ELF-1 (cell line): ENCODE results near the gene MTHFD2L.

Source experiments
- DNase-seq: peaks from one replicate; pipeline ENCODE4 v3.0.0-alpha.2; 2016; ENCODE audit warnings: low read depth, low spot score

MTHFD2L gene

DNA sequence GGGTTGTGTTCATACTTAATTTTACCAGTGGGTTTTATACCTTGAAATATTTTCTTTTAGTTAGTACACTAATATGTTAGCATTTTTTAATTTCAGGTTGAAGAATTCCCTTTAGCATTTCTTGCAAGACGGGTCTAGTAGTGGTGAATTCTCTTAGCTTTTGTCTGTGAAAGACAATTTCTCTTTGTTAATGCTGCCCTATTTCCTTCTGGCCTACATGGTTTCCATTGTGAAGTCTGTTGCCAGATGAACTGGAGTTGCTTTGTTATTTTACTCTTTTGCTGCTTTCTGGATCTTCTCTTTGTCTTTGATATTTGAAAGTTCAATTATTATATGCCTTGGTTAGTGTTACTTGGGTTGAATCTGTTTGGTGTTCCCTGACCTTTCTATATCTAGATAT, 25.0 kb upstream of the MTHFD2L start:
- DNase-seq = no peak

DNA sequence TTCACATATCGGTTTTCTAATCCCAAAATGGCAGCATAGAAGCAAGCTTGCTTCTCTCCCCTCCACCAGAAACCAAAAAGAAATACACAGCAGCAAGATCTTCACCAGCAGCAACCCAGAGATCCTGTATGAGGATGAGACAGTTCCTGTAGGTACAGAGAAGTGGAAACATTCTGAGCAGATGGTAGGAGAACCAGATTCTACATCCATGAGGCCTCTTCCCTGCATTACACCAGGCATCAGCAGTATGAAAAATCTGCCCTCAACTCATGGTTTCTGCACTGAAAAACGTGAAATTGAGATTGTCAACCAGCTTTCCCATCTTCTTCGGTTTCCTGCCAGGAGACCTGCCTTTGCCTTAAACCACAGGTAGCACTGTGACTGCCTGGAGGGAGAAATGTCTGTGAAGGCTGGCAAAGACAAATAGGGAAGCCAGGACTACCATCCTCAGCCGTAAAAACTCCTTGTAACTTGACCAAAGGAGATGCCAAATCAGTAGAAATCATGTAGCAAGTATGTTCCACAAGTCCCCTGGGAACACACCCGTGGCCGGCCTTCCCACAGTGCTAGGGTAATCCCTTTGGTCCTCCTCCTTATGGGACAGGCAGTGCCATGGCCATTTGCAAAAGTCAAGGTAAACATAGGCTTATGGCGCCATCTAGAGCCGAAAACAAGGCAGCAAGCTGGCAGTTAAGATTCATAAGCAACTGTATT, 24.0 kb upstream of the MTHFD2L start:
- DNase-seq = peak; percentile 72

DNA sequence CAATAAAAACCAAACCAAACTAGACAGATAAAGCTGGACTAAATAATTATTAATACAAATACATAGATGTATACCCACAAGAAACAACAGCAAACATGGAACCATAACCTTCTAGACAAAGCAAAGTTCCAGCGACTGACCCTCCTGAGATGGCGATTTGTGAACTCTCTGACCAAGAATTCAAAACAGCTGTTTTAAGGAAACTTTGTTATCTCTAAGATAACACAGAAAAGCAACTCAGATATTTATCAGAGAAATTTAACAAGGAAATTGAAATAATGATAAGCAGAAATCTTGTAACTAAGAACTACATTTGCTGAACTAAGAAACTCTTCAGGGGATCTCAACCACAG, 23.4 kb upstream of the MTHFD2L start:
- no peak for DNase-seq

DNA sequence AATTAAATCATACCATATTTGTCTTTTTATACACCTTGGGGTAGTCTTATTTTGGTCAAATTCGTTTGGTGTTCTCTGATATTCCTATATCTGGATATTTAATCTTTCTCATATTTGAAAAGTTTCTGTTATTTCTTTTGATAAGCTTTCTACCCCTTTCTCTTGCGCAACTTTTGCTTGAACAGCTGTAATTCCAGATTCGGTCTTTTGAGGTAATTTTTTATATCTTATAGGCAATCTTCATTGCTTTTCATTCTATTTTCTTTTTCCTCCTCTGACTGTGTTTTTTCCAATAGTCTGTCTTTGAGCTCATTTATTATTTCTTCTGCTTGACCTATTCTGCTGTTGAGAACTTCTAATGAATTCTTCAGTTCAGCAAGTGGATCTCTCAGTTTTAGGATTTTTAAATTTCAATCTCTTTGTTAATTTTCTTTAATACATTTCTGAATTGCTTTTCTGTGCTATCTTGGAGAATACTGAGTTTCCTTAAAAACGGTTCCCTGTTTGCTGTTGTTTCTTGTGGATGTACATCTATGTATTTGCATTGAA, 11.3 kb upstream of the MTHFD2L start:
- no peak for DNase-seq

DNA sequence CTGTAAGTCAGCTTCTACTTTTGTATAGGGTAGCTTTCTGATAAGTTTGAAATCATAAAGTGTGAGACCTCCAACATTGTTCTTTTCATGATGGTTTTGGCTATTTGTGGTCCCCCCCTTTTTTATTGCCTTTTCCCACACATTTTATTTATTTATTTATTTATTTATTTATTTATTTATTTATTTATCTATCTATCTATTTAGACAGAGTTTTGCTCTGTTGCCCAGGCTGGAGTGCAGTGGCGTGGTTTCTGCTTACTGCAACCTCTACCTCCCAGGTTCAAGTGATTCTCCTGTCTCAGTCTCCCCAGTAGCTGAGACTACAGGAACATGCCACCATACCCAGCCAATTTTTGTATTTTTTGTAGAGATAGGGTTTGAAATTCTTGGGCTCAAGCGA, 9.7 kb upstream of the MTHFD2L start:
- no peak for DNase-seq

DNA sequence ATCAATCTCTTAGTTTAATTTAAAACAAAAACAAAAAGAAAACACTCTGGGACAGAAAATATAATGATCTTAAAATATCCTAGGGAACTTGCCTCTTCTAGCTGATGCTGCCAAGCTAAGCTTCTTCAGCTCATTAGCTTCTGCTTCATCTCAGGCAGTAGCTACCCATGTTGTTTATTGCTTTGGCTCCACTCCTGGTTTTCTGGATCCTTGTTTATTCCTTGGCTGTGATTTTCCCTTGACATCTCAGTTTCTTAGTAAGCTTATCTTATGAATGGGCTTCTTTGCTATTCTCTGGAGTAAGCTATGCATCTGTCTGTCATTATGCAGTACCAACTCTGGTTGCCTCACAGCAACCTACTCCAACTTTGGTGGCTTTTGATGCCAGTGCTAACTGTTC, 5.1 kb upstream of the MTHFD2L start:
- DNase-seq = no peak

DNA sequence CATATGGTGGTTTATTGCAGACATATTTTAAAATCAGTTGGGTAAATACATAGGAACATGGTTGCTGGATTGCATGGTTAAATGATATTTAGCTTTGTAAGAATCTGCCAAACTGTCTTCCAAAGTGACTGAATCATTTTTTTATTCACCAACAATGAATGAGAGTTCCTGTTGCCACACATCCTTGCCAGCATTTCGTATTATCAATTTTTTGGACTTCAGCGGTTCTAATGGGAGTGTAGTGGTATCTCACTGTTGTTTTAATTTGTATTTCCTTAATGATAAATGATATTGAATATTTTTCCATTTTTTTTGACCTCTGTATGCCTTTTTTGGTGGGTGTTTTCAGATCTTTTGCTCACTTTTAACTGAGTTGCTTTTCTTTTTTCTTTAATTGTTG, 1.4 kb upstream of the MTHFD2L start:
- DNase-seq = no peak

DNA sequence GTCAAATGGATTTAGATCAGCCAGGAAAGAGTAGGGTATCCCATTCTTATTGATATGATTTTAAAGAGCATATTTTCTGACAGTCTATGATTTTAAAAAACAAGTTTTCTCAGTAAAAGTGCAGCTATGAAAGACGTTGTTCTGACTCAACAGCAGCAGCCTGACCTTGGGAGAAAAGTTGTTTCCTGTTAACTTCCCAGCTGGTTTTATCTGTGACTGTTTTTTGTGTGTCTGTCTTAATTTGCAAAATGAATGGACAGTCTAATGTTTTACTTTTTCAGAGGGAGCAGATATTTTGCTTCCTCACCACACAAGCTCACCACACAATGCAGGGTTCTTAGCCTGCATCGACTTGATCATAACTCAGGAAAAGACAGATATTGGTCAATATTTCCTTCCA, 764 bp upstream of the MTHFD2L start:
- no peak for DNase-seq

DNA sequence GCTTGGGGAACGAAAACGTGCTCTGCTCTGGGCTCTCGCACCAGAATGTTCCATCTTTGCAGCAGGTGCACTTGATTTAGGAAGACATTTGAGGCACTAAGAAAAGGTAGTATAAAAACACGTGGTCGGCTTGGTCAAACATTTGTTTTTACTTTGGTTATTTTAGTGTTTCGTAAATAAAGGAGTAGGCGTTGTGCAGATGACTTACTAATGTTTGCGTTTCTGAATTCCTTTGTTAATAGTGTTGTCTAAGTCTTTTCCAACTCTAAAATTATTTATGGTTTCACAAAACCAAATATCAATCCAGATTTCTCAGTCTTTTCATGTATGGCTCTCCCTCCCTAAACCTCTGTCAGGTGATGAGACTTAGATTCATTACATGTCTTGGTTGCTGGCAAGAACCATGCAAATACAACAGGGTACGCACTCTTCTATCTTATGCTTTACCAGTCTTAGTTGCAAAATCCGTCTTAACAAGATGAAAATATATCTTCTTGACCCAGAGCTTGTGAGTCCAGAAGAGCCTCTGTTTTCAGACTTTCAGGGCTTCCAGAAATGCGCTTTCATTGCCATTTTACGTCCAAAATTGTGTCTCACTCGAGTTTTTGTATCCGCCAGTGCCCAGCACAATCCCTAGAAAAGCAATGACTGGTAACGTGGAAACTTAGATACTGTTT, 686 bp downstream of the MTHFD2L start:
- DNase-seq = no peak

DNA sequence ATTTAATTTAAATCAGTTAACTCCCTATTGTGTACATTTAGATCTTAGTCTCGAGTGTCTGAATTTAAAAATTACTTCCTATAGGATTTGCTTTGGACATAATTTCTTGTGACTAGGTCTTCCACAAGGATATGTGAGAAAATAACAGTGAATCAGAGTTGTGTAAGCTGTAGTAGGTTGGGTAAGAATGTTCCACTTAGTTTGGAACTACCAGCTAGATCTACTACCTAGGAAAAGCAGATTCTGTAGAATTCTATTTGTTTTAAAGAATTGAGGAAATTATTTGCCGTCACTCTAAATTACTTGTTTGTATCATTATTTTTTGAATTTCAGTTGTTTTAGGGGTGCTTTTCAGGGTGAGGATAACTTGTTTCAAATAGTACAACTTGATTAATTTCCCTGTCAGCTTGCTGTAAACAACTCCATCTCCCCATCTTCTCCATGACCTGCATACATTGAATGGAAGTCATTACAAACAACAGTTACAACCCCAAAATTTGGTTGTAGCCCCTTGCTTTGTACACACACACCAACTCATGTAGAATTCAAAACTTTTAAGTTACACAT, 1.3 kb downstream of the MTHFD2L start:
- DNase-seq = no peak

DNA sequence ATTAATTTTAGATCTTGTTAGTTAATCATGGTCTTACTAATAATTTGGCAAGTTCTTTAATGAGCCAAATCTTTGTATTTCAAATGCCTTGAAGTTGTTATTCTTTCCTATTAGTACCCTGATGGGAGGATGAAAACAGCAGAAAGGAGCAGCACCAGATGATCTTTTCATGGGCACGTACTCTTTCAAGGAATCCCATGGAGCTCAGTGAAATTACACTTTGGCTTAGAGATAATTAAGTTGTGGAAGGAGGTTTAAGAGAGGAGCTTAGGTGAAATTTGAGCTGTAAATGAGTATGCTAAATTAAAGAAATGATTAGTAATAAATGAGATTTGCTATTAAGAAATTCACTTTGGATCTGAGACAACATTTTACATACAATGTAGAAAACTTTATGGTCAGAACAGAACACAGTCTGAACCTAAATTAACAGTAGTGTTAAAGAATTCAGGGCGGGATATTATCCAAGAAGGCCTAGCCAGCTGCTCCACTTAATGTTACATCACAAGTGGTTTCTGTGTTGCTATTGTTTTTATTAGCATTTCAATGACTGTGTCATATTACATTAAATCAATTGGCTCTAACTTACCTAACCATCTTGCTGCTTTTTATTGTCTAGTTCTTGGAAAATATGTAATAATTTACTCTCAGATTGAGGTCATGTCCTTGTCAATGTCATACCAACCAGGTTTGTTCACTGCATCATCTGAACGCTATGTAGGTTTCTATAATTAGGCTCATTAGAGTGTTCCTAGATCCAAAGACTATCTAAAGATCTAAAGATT, 3.9 kb downstream of the MTHFD2L start:
- no peak for DNase-seq

DNA sequence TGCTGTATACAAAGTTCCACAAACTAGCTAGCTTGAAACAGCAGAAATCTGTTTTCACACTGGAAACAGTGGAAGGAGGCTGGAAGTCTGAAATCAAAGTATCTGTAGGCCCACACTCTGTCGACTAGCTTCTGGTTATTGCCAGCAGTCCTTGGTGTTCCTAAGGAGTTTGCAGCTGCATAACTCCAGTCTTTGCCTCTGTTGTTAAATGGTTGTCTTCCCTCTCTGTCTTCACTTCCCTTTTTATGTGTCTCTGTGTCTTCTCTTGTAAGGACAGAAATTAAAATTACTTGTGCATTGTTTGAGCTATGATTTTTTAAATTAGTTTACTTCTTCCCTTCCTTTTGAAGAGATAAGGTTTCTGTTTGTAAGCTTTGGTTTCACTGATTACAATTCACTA, 8.2 kb downstream of the MTHFD2L start:
- DNase-seq = no peak

DNA sequence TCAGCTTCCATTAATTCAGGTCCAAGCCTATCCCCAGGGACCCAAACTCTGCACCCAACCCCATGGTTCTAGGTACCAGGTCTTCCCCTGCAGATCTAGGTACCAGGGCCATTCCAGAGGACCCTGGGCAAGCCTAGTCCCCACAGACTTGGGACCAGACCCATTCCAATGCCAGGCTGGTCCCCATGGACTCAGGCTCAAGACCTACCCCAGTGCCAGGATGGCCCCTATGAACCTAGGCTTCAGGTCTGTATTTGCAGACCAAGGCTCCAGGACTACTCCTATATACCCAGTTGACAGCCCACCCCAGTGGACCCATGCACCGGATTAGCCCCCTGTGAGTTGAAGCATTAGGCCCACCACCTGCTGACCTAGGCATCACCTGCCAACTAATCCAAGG, 8.9 kb downstream of the MTHFD2L start:
- no peak for DNase-seq

DNA sequence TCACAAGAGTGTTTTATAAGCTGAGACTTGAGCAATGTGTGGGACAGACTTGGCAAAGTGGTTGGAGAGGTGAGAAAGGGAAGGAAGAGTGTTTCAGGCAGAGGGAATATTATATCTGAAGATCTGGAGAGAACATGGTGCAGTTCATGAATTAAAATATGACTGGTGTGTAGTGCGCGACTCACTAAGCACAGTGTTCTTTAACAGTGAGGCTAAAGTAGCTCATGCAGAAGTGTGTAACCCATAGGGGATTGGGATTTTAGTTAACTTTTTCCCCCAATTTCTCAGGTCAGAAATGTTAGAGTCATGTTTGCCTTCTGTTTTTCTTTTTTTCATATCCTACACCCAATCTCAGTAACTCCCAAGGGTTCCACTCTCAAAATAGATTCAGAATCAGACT, 9.7 kb downstream of the MTHFD2L start:
- no peak for DNase-seq

DNA sequence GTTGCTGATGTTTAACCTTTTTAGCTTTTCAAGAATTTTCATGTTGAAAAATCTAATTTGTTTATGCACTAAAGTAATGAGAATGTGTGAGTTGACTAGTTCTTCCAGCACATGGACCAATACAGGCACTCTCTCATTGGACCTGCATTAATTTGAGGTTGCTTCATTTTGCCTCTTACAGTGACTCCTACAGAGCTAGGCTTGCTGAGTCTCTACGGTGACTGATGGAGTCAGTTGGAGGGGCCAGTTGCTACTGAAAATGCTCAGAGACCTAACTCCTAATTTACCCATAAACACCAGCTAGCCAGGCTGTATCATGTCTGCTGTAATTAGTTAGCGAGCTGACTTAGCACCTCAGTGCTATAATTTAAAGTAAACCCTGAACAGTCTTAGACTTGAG, 10.9 kb downstream of the MTHFD2L start:
- DNase-seq = no peak

DNA sequence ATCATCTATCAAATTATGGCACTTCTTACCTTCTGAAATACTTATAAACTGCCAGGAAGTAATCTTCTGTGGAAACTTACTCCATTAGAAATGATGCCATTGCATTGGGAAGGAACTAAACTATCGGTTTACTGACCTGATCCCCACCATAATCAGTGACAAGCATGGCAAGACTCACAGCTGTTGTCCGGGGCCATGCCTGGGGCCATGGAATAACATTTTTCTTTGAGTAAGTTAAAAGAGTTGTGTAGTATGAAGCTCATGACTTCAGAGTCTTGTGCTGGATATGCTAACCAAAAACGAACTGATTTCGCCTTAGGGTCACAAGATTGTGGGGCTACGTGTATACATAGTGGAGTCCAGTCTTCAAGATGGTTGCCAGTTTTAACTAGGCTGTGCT, 15.4 kb downstream of the MTHFD2L start:
- DNase-seq = no peak

DNA sequence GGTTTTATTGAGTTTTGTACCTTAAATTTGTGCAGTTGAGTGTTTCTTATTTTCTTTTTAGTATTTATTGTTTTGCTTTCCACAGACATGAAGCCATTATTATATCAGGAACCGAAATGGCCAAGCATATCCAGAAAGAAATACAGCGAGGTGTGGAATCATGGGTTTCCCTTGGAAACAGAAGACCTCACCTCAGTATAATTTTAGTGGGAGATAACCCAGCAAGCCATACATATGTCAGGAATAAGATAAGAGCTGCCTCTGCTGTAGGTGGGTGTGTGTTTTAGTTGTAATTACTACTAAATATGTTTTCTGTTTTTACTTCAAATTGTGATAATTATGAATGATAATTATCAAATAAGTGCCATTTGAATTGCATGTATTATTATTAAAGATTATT, 16.5 kb downstream of the MTHFD2L start:
- DNase-seq = no peak

DNA sequence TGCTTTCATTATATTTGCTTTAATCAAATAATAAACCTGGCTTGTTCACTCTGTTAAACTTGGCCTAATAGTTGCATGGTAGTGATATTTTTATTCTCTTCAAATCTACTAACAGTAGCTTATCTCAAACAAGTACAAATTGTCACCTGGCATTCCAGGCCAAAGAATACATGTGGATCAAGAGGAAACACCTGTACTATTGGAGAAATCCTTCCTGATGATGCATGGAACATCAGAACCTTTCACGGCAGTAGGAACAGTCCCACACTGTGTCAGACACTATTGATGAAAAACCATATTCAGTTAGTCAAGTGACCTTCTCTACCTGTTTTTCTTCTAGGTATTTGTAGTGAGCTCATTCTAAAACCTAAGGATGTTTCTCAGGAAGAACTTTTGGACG, 17.0 kb downstream of the MTHFD2L start:
- no peak for DNase-seq

DNA sequence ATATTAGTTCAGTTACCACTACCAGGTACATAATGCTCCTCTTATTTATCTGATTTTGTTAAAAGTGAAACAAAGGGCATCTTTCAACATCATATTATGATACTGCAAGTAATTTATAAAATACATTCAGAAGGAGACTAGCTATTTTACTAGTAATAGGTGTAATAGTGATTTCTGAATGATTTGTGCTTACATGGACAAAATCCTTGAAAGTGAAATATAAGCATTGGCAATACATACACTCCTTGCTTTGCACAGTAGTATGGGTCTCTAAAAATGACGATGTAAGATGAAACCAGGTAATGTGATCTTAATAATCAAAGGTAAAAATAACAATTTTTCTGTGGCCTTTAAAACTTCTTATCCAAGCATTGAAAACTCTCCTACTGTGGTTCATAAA, 17.5 kb downstream of the MTHFD2L start:
- no peak for DNase-seq

DNA sequence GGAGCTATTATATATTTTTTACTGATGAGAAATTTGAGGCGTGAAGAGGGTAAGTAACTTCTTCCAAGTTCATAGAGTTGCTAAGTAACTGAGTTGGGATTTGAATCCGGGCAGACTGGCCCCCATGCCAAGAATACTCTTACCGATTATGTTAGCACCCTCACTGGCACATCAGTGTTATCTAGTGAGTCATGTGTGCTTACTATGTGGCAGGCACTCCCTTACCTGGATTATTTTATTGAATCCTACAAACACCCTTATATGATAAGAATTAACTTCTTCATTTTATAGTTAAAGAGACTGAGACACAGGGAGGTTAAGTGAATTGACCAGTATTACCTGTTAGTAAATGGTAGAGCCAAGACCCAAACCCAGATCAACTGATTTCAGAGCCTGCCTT, 20.9 kb downstream of the MTHFD2L start:
- DNase-seq = no peak

DNA sequence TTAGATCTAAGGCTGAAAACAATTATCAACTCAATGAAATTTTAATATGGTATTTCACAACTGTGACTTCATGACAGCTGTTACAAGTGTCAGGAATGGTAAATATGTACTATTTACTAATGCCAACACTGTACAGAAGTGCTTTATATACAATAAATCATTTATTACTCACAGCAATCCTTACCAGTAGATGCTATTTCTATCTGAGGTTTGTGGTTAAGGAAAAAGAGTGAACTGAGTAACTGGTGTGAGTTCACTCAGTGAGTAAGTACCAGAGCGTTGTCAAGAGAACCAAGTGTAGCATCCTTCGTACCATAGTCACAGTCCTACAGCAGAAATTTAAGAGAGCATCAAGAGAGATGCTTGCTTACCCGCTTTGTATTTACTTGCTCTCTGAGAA, 23.3 kb downstream of the MTHFD2L start:
- no peak for DNase-seq

DNA sequence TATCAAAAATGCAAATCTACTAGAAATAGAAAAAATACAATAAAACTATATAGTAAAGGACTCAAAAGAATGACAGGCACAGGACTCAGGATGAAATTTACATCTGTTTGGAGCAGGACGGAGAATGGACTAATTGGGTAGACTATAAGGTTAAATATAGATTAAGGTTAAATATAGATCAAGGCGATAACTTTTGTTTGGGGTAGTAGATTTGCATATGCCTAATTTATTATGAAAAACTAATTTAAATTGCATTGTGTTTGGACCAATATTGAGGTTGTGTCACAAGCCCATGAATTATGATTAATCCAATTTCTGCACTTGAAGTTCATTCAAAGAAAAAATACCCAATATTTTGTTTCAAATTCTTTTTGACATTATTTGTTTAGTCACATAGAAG, 31.0 kb downstream of the MTHFD2L start:
- no peak for DNase-seq
